ENCODE measurements around the gene CYP27B1. TPM values are rescaled to one million over a fixed set of nuclear protein-coding genes. Genes with fewer than 3 reads are reported as not detected.

Gene CYP27B1
- total RNA-seq, 8 experiments from 2014 or later: 0.76 to 3.5 (median 1.6) TPM

GRCh38 chr12:57807285-57807684 lies 40.4 kb upstream of the CYP27B1 start:
- in situ Hi-C loops (cut with MboI; ENCODE audit: low pct_unique_long_range_greater_than_20kb in 2 of 9, low sequenced_read_pairs in 9 of 9, unreplicated experiment in 9 of 9): loop anchor here in 6 of 9 experiments (25.0 kb wide), 1 partner anchor 105 kb away; no protein-coding TSS in a partner anchor

DNA sequence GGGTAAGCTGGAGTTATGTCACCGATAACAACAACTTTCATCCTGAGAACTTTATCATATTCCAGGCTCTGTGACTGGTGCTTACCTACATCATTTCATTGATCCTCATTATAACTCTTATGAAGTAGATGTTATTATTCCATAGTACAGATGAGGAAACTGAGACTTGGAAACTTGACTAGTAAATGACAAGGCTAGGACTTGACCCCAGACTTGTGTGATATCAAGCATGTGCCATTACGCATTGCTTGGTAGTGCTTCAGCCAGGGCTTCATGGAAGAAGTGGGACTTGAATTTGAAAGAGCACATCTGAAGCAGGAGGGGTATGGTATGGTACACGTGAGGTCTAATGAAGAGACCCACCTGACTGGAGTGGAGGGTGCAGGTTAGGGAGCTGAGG lies 39.8 kb upstream of the CYP27B1 start:
- in situ Hi-C loops (cut with MboI; ENCODE audit: low pct_unique_long_range_greater_than_20kb in 2 of 9, low sequenced_read_pairs in 9 of 9, unreplicated experiment in 9 of 9): loop anchor here in 6 of 9 experiments (25.0 kb wide), 1 partner anchor 106 kb away; no protein-coding TSS in a partner anchor
- WGBS, 10 experiments: 67 to 100% (median 100%) methylated on average over 1 to 3 of the region's 3 CpGs; no CpG with 5 or more reads in 3 of the 10 experiments
- Histone ChIP-seq H3K27ac (no peak overlapping the region), H3K4me3 (no peak overlapping the region), H3K4me1 (replicated peaks in 1 of 2) (no peaks in the 10 kb centered on the region)
- ATAC-seq (replicated peaks in 6 of 8): no peak

More at GRCh38 chr12:57807285-57807684, 40.4 kb upstream of the CYP27B1 start:
- no peak for ATAC-seq (replicated peaks in 6 of 8)
- 60 to 100% (median 97%) methylated on average over 1 to 5 of the region's 9 CpGs; no CpG with 5 or more reads in 3 of the 10 experiments for WGBS, 10 experiments
- Histone ChIP-seq H3K4me3 (no peak overlapping the region), H3K4me1 (replicated peaks in 1 of 2) (no peaks in the 10 kb centered on the region), H3K27ac (no peak overlapping the region)

DNA sequence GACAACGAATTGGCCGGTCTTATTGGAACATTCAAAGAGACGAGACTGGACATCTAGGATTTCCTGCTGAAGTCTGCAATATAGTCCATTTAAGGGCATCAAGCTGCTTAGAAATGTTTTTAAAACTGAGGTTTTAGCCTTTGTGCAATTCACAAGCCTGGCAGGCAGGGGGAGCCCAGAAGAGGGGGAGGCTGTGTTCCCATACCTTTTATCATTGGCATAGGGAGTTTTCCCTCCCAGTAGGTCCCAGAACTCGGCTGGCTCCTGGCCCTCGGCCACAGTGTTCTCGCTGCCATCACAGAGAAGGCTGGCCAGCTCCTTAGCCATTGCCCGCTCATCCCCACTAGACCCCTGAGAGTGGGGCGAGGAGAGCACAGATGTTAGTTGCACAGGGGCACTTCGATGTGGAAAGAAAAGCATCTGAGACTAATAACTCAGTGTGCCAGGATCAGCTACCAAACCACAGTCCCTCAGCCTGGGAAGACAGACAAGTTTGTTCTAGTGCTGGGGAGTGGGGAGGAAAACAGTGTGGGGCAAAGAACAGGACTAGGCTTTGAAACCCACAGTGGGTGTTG lies 36.5 kb upstream of the CYP27B1 start:
- peak; percentile 40 to 85 (median 58) for ATAC-seq (replicated peaks in 6 of 8)
- H3K27ac ChIP-seq: no peak overlapping the region
- in situ Hi-C loops (cut with MboI; ENCODE audit: low pct_unique_long_range_greater_than_20kb in 2 of 9, low sequenced_read_pairs in 9 of 9, unreplicated experiment in 9 of 9): loop anchor here in 6 of 9 experiments (25.0 kb wide), 1 partner anchor 109 kb away; no protein-coding TSS in a partner anchor
- H3K4me1 ChIP-seq (replicated peaks in 1 of 2): no peaks in the 10 kb centered on the region
- no peak overlapping the region for H3K4me3 ChIP-seq
- 7 to 85% (median 53%) methylated on average over 2 to 6 of the region's 9 CpGs; no CpG with 5 or more reads in 4 of the 10 experiments for whole genome bisulfite sequencing, 10 experiments

DNA sequence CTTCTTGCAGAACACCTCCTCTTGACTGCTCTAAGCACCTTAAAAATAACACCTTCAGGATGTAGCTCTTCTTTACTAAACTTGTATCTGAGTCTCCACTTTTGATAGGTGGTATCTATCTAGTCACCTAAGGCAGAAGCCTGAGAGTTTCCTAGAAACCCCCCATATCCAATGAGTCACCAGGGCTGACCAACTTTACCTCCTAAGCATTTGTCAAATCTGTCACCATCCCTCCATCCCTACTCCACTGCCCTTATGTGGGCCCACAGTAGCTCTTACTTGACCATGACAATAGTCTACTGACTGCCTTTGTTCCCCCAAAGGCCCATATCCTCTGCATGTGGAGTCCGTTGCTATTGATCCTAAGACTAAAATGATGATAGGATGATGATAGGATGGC lies 35.7 kb upstream of the CYP27B1 start:
- 60 to 86% (median 76%) methylated on average over 1 of the region's 1 CpG; no CpG with 5 or more reads in 6 of the 10 experiments for WGBS, 10 experiments
- in situ Hi-C loops (cut with MboI; ENCODE audit: low pct_unique_long_range_greater_than_20kb in 2 of 9, low sequenced_read_pairs in 9 of 9, unreplicated experiment in 9 of 9): loop anchor here in 6 of 9 experiments (25.0 kb wide), 1 partner anchor 110 kb away; no protein-coding TSS in a partner anchor
- H3K27ac ChIP-seq: no peak overlapping the region

DNA sequence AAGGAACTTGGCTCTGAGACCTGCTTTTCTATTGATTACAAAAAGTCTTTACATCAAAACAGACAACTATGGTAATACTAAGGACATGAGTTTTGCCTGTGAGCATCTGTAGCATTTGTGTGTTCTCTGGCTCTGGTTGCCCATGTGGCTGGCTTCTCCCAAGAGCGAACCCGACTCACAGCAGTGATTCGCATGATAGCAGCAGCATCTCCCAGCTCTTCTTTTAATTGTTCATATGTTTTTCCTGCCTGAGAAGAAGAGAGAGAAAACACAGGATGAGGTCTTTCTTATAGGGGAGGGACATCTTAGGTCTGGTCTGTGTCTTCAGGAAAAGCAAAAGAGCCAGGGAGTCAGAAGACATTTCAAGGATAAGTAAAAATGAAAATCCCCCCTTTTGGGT lies 34.1 kb upstream of the CYP27B1 start:
- Histone ChIP-seq H3K4me3 (no peak overlapping the region), H3K4me1 (replicated peaks in 1 of 2) (no peaks in the 10 kb centered on the region), H3K27ac (no peak overlapping the region)
- 81 to 100% (median 91%) methylated on average over 1 to 3 of the region's 3 CpGs; no CpG with 5 or more reads in 1 of the 10 experiments for WGBS, 10 experiments
- in situ Hi-C loops (cut with MboI; ENCODE audit: low pct_unique_long_range_greater_than_20kb in 2 of 9, low sequenced_read_pairs in 9 of 9, unreplicated experiment in 9 of 9): loop anchor here in 6 of 9 experiments (25.0 kb wide), 1 partner anchor 111 kb away; no protein-coding TSS in a partner anchor
- ATAC-seq (replicated peaks in 6 of 8): no peak

More for the DNA sequence above, 35.7 kb upstream of the CYP27B1 start:
- no peak for ATAC-seq (replicated peaks in 6 of 8)
- Histone ChIP-seq H3K4me1 (replicated peaks in 1 of 2) (no peaks in the 10 kb centered on the region), H3K4me3 (no peak overlapping the region)

DNA sequence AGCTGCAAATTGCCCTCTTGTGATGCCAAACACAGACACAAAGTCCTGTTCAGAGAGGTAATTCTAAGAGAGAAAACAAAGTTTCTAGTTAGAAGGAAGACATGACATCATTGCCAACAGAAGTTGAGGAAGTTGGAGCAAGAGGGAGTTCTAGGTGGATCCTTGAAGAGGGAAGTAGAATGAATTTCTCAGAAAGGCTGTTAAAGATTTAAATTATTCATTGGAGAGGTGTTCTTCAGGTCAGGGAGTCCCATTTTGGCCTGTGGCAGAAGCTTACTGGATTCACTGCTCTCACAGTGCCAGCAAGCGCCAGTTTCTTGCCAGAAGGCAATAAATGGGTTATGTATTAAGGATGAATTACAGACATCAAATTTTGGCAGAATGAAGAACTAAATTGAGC lies 31.1 kb upstream of the CYP27B1 start:
- 83 to 100% (median 96%) methylated on average over 1 of the region's 1 CpG; no CpG with 5 or more reads in 4 of the 10 experiments for WGBS, 10 experiments
- Histone ChIP-seq H3K4me3 (no peak overlapping the region), H3K27ac (no peak overlapping the region), H3K4me1 (replicated peaks in 1 of 2) (no peaks in the 10 kb centered on the region)
- no peak for ATAC-seq (replicated peaks in 6 of 8)
- in situ Hi-C loops (cut with MboI; ENCODE audit: low pct_unique_long_range_greater_than_20kb in 2 of 9, low sequenced_read_pairs in 9 of 9, unreplicated experiment in 9 of 9): no loop called here

- in situ Hi-C loops (cut with MboI; ENCODE audit: low pct_unique_long_range_greater_than_20kb in 2 of 9, low sequenced_read_pairs in 9 of 9, unreplicated experiment in 9 of 9): no loop called here
- WGBS, 10 experiments: 83 to 100% (median 100%) methylated on average over 1 of the region's 1 CpG; no CpG with 5 or more reads in 4 of the 10 experiments
- Histone ChIP-seq H3K4me1 (replicated peaks in 1 of 2) (no peaks in the 10 kb centered on the region), H3K4me3 (no peak overlapping the region), H3K27ac (no peak overlapping the region)
- ATAC-seq (replicated peaks in 6 of 8): no peak
Observed at GRCh38 chr12:57796996-57797395, 30.1 kb upstream of the CYP27B1 start.

GRCh38 chr12:57795354-57795753 lies 28.5 kb upstream of the CYP27B1 start:
- ATAC-seq (replicated peaks in 6 of 8): no peak
- Histone ChIP-seq H3K27ac (no peak overlapping the region), H3K4me3 (no peak overlapping the region), H3K4me1 (replicated peaks in 1 of 2) (no peaks in the 10 kb centered on the region)
- WGBS, 10 experiments: 90 to 100% (median 97%) methylated on average over 1 to 5 of the region's 6 CpGs; no CpG with 5 or more reads in 4 of the 10 experiments
- in situ Hi-C loops (cut with MboI; ENCODE audit: low pct_unique_long_range_greater_than_20kb in 2 of 9, low sequenced_read_pairs in 9 of 9, unreplicated experiment in 9 of 9): no loop called here

GRCh38 chr12:57793920-57794319 lies 27.0 kb upstream of the CYP27B1 start:
- Histone ChIP-seq H3K27ac (no peak overlapping the region), H3K4me3 (no peak overlapping the region), H3K4me1 (replicated peaks in 1 of 2) (no peaks in the 10 kb centered on the region)
- in situ Hi-C loops (cut with MboI; ENCODE audit: low pct_unique_long_range_greater_than_20kb in 2 of 9, low sequenced_read_pairs in 9 of 9, unreplicated experiment in 9 of 9): no loop called here
- ATAC-seq (replicated peaks in 6 of 8): peak in 2 of 8 experiments; percentile 95 to 96
- 0 to 100% (median 47%) methylated on average over 1 of the region's 1 CpG; no CpG with 5 or more reads in 4 of the 10 experiments for WGBS, 10 experiments

DNA sequence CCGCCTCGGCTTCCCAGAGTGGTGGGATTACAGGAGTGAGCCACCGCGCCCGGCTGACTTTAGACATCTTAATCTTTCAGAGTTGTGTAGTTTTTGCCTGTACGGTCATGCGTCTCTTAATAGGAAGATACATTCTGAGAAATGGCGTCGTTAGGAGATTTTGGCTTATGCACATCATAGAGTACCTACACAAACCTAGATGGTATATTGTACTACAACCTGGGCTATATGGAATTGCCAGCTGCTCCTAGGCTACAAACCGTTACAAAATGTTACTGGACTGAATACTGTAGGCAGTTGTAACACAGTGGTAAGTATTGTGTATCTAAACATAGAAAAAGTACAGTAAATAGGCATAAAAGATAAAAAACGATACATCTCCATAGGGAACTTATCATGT lies 17.0 kb upstream of the CYP27B1 start:
- no peak overlapping the region for H3K27ac ChIP-seq
- ATAC-seq (replicated peaks in 6 of 8): no peak
- 75 to 100% (median 83%) methylated on average over 1 to 8 of the region's 11 CpGs; no CpG with 5 or more reads in 1 of the 10 experiments for WGBS, 10 experiments
- peak overlapping the region in 4 of 5 donors; percentile 62 to 97 (median 71) for H3K4me3 ChIP-seq
- peaks cover 4 to 9% of the 10 kb centered on the region in 2 donors for H3K4me1 ChIP-seq (replicated peaks in 1 of 2)
- in situ Hi-C loops (cut with MboI; ENCODE audit: low pct_unique_long_range_greater_than_20kb in 2 of 9, low sequenced_read_pairs in 9 of 9, unreplicated experiment in 9 of 9): no loop called here

DNA sequence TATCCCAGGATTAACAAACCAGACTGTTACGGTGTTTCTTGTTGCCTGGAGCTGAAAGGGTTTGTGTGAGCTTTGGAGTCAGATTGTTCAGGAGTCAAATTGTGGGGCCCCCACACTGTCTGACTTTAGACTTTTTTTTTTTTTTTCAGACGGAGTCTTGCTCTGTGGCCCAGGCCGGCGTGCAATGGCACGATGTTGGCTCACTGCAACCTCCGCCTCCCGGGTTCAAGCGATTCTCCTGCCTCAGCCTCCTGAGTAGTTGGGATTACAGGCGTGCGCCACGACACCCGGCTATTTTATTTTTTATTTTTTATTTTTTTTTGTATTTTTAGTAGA lies 16.6 kb upstream of the CYP27B1 start:
- 40 to 90% (median 82%) methylated on average over 1 to 12 of the region's 12 CpGs; no CpG with 5 or more reads in 4 of the 10 experiments for WGBS, 10 experiments
- ATAC-seq (replicated peaks in 6 of 8): no peak

GRCh38 chr12:57782608-57783465 lies 16.0 kb upstream of the CYP27B1 start, which contains the start of gene TSFM:
Gene TSFM, plus strand, starts transcription at chr12:57782787. Its CDS starts 15 bp downstream, at chr12:57782802.
- ATAC-seq (replicated peaks in 6 of 8): peak; percentile 86 to 96 (median 90)
- in situ Hi-C loops (cut with MboI; ENCODE audit: low pct_unique_long_range_greater_than_20kb in 2 of 9, low sequenced_read_pairs in 9 of 9, unreplicated experiment in 9 of 9): no loop called here
- Histone ChIP-seq H3K27ac (peak within 1 kb of the TSS; percentile 29 to 54), H3K4me3 (peak within 1 kb of the TSS; percentile 62 to 97 (median 73)), H3K4me1 (replicated peaks in 1 of 2) (peaks cover 4 to 9% of the 10 kb centered on the region in 2 donors)
- WGBS, 10 experiments: 0 to 18% (median 0%) methylated on average over 2 to 33 of the region's 45 CpGs; no CpG with 5 or more reads in 1 of the 10 experiments

More for the DNA sequence above, 16.6 kb upstream of the CYP27B1 start:
- in situ Hi-C loops (cut with MboI; ENCODE audit: low pct_unique_long_range_greater_than_20kb in 2 of 9, low sequenced_read_pairs in 9 of 9, unreplicated experiment in 9 of 9): no loop called here
- H3K27ac ChIP-seq: no peak overlapping the region
- H3K4me3 ChIP-seq: peak overlapping the region; percentile 62 to 97 (median 73)
- H3K4me1 ChIP-seq (replicated peaks in 1 of 2): peaks cover 4 to 9% of the 10 kb centered on the region in 2 donors

DNA sequence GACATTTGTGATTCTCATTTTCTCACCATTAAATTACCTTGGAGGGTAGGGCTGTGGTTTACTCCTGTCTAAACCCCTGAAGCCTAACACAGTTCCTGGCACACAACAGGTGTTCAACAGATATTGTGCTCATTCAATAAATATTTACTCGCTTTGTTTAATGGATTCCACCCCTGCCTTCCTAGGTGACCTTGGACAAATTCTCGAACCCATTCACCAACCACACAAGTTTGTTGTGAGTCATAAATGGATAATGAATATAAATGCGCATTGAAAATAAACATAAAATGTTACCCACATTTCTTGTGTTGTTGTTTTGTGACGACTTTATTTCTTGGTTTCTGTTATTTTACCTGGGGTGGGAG lies 15.3 kb upstream of the CYP27B1 start:
- in situ Hi-C loops (cut with MboI; ENCODE audit: low pct_unique_long_range_greater_than_20kb in 2 of 9, low sequenced_read_pairs in 9 of 9, unreplicated experiment in 9 of 9): no loop called here
- Histone ChIP-seq H3K4me3 (peak overlapping the region in 3 of 5 donors; percentile 69 to 97 (median 73)), H3K4me1 (replicated peaks in 1 of 2) (peaks cover 4 to 9% of the 10 kb centered on the region in 2 donors), H3K27ac (no peak overlapping the region)
- peak in 3 of 8 experiments; percentile 2 to 6 (median 5) for ATAC-seq (replicated peaks in 6 of 8)
- WGBS, 10 experiments: 0 to 67% (median 31%) methylated on average over 2 to 4 of the region's 4 CpGs; no CpG with 5 or more reads in 1 of the 10 experiments

Measured in motor neuron (in vitro differentiated cells).